Neural progenitor cell (in vitro differentiated cells): ENCODE data around the gene CETP. TPM values are rescaled to one million over a fixed set of nuclear protein-coding genes. Genes with fewer than 3 reads are reported as not detected.

Experiments
- DNase-seq: peaks from one replicate; pipeline ENCODE4 v3.0.0-alpha.2; 2016; ENCODE audit warnings: low spot score
- H2AFZ ChIP-seq: fragments of 200-600 bp; sonication (generic); replicated peaks from 2 replicates; pipeline ENCODE4 v1.6.1; 2016; ENCODE audit warnings: antibody characterized with exemption
- H3F3A ChIP-seq: fragments of 200-600 bp; sonication (generic); 2 replicates; pipeline ENCODE4 v1.6.1; 2016; ENCODE audit warnings: antibody characterized with exemption, low read depth
- H3K27ac ChIP-seq: fragments of 200-600 bp; sonication (generic); 2 replicates; pipeline ENCODE4 v1.5.1; 2016; ENCODE audit warnings: mild to moderate bottlenecking
- H3K27me3 ChIP-seq: fragments of 200-600 bp; sonication (generic); 2 replicates; pipeline ENCODE4 v1.6.1; 2016; ENCODE audit warnings: mild to moderate bottlenecking, moderate library complexity
- H3K36me3 ChIP-seq: fragments of 200-600 bp; sonication (generic); 2 replicates; pipeline ENCODE4 v1.5.1; 2016
- H3K4me1 ChIP-seq: fragments of 200-600 bp; sonication (generic); 2 replicates; pipeline ENCODE4 v1.6.1; 2016; ENCODE audit warnings: mixed run types
- H3K4me2 ChIP-seq: fragments of 200-600 bp; sonication (generic); 2 replicates; pipeline ENCODE4 v1.6.1; 2016
- H3K4me3 ChIP-seq: fragments of 200-600 bp; sonication (generic); 2 replicates; pipeline ENCODE4 v1.5.1; 2016
- H3K79me2 ChIP-seq: fragments of 200-600 bp; sonication (generic); 2 replicates; pipeline ENCODE4 v1.6.1; 2016; ENCODE audit warnings: low read depth
- H3K9ac ChIP-seq: fragments of 200-600 bp; sonication (generic); 2 replicates; pipeline ENCODE4 v1.6.1; 2016
- H3K9me3 ChIP-seq: fragments of 200-600 bp; sonication (generic); 2 replicates; pipeline ENCODE4 v1.5.1; 2016; ENCODE audit warnings: low read depth
- H4K20me1 ChIP-seq: fragments of 200-600 bp; sonication (generic); 2 replicates; pipeline ENCODE4 v1.6.1; 2016; ENCODE audit warnings: low read depth
- H3K27ac Mint-ChIP-seq: 3 replicates; pipeline ENCODE4 v1.8.0; 2021; ENCODE audit warnings: mixed read lengths
- H3K27me3 Mint-ChIP-seq: 2 replicates; pipeline ENCODE4 v1.8.0; 2022; ENCODE audit warnings: low read depth, mild to moderate bottlenecking, inconsistent platforms, moderate library complexity, mixed read lengths; ENCODE audit not compliant: insufficient read depth
- H3K36me3 Mint-ChIP-seq: 3 replicates; pipeline ENCODE4 v1.8.0; 2021; ENCODE audit warnings: mixed read lengths
- H3K4me1 Mint-ChIP-seq: 3 replicates; pipeline ENCODE4 v1.8.0; 2021; ENCODE audit warnings: mixed read lengths
- H3K4me3 Mint-ChIP-seq: 3 replicates; pipeline ENCODE4 v1.8.0; 2021; ENCODE audit warnings: mild to moderate bottlenecking, moderate library complexity, mixed read lengths
- H3K9me3 Mint-ChIP-seq: 3 replicates; pipeline ENCODE4 v1.8.0; 2020; ENCODE audit warnings: mixed read lengths
- EZH2 ChIP-seq: fragments of 200-600 bp; sonication (generic); IDR thresholded peaks from 2 replicates; pipeline ENCODE4 v1.6.1; 2017; ENCODE audit warnings: antibody characterized with exemption, mild to moderate bottlenecking, moderate library complexity
- EZH2phosphoT487 ChIP-seq: fragments of 200-600 bp; sonication (generic); IDR thresholded peaks from 2 replicates; pipeline ENCODE4 v1.6.1; 2017; ENCODE audit warnings: antibody characterized with exemption
- total RNA-seq: library from RNA; depleted of rRNA; stranded (reverse); fragments of >200 nt; gene quantifications from 2 replicates; pipeline ENCODE4 v1.2.3, GENCODE V29; 2015; ENCODE audit warnings: low replicate concordance
- TF ChIP-seq, protein P1 (sequence below): fragments of 200-600 bp; sonication (generic); IDR thresholded peaks from 2 replicates; pipeline ENCODE4 v1.5.1; 2017; ENCODE audit warnings: antibody characterized with exemption, mild to moderate bottlenecking

The CETP gene
- total RNA-seq, 1 donor from 2014 or later, result 0.28 TPM

DNA sequence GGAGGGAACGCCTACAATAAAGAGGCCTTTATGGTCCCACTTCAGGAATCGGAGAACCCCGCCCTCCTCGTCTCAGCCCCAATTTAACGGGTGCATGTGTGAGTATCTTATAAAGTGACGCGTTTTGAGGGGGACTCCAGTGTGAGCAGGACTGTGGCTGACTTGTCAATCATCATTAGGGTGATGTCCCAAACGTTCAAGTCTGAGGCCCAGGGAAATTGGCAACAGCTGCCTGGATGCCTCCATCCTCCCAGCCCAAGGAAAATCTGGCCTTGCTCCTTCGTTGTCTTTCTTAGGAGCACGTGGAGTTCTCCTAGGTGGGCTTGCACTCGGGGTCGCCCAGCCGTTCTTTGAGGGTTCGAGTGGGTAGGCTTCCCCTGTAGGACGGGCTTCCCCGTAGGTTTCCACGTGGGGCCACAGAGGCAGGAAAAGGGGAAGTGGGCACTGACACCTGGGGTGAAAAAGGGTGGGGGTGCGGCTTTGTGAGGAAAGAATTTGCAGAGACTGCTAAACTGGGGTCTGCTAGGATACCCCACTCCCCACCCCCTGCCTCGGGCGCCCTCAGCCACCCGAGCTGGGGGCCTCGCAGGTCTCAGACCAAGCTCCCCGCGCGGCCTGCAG, 30.4 kb upstream of the CETP start:
- peak overlapping the region; percentile 70 for H2AFZ ChIP-seq

DNA sequence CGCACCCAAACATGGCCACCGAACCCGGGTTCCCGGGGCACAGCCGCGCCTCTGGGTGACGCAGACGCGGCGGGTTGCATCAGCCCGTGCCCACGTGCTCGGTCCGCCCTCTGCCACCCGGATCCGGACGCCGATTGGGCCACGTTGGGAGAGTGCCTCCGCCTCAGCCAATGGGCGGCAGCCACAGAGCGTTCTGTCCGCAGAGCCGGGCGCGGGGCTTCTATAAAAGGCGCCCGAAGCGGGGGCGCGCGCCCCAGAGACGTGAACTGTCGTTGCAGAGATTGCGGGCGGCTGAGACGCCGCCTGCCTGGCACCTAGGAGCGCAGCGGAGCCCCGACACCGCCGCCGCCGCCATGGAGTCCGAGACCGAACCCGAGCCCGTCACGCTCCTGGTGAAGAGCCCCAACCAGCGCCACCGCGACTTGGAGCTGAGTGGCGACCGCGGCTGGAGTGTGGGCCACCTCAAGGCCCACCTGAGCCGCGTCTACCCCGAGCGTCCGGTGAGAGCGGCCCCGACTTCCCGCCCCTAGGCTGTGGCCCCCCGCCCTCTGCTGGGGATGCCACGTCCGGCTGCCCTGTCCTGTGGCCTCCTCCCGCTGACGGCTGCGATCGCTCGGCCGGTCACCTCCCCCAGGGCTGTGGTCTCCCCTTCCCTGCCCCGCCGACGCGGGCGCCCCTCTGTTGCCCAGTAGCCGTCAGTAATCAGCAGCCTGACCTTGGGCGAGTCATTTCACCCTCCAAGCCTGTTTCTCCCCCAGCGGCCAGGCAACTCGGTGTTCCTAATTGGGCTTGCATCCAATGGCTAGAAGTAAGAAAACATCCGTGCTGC, 29.6 kb upstream of the CETP start, which contains the start of gene HERPUD1:
Gene HERPUD1 (plus strand): TSS at position 251 of the 829 bp plus-strand sequence. CDS start 103 bp downstream, at position 354.
- H3K36me3 Mint-ChIP-seq, result peaks cover 7% of the 10 kb centered on the region

More for the DNA sequence above, 30.4 kb upstream of the CETP start:
- peak; percentile 49 for DNase-seq
- Histone ChIP-seq H3K4me2 (peak overlapping the region; percentile 92), H3K27ac (peak overlapping the region; percentile 47), H3K27me3 (no peaks in the 10 kb centered on the region), H3K36me3 (no peaks in the 10 kb centered on the region), H3K9ac (peak overlapping the region; percentile 96), H3K79me2 (peaks cover 28% of the 10 kb centered on the region), H3K4me3 (peak overlapping the region; percentile 95), H4K20me1 (peaks cover 12% of the 10 kb centered on the region), H3F3A (peaks cover 9% of the 10 kb centered on the region), H3K4me1 (peaks cover 26% of the 10 kb centered on the region), H3K9me3 (no peaks in the 10 kb centered on the region)
- Mint-ChIP-seq H3K4me1 (peaks cover 25% of the 10 kb centered on the region), H3K27me3 (no peaks in the 10 kb centered on the region), H3K36me3 (peaks cover 3% of the 10 kb centered on the region), H3K27ac (peak overlapping the region; percentile 87), H3K9me3 (no peaks in the 10 kb centered on the region), H3K4me3 (peak overlapping the region; percentile 98)
- TF ChIP-seq, protein P1, sequence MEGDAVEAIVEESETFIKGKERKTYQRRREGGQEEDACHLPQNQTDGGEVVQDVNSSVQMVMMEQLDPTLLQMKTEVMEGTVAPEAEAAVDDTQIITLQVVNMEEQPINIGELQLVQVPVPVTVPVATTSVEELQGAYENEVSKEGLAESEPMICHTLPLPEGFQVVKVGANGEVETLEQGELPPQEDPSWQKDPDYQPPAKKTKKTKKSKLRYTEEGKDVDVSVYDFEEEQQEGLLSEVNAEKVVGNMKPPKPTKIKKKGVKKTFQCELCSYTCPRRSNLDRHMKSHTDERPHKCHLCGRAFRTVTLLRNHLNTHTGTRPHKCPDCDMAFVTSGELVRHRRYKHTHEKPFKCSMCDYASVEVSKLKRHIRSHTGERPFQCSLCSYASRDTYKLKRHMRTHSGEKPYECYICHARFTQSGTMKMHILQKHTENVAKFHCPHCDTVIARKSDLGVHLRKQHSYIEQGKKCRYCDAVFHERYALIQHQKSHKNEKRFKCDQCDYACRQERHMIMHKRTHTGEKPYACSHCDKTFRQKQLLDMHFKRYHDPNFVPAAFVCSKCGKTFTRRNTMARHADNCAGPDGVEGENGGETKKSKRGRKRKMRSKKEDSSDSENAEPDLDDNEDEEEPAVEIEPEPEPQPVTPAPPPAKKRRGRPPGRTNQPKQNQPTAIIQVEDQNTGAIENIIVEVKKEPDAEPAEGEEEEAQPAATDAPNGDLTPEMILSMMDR, result no peak
- TF ChIP-seq EZH2phosphoT487 (no peak), EZH2 (no peak)

DNA sequence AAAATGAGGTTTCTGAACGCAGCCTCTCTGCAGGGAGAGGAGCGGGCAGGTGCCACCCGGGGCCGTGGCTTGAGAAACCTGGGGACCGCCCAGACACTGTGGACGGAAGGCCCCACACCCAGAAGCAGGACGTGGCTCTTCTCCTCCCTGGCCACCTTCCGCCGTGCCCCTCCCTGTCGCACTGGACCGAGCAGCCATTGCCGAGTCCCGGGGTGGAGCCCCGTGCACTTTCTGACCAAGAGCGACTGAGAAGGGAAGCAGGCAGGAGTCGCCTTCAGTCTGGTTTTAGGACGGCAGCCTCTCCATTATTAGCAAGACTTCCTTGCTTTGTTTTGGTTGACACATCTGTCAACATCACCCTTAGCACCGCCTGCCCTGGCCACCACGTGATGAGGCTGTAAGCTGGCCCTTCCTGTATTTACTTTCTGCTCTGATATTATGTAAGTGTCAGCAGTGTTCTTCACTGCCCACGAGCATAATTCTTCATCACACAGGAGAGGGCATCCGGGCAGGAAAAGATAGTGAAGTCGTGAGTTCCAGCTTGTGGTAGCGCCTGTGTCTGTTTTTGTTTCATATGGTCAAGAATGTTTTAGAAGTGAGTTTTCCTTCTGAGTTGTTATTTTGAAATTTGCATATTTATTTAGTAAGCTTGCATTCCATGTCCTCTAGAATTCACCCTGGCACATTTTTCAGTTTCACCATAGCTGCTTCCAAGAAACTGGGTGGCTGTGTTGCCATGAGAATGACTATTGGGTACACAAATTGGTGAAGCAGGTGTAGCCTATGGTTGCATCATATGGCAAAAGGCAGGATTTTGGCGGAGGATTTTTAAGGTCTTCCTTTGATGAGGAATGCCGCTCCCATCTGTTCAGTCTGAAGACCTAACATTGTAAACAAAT, 28.8 kb upstream of the CETP start:
- Histone ChIP-seq H3K9ac (peak overlapping the region; percentile 96), H3K79me2 (peaks cover 28% of the 10 kb centered on the region), H4K20me1 (peaks cover 12% of the 10 kb centered on the region), H3K36me3 (no peaks in the 10 kb centered on the region), H3K4me2 (peak overlapping the region; percentile 92), H3K4me1 (peaks cover 26% of the 10 kb centered on the region), H3K27me3 (no peaks in the 10 kb centered on the region), H3K9me3 (no peaks in the 10 kb centered on the region), H2AFZ (peak overlapping the region; percentile 85), H3K4me3 (peak overlapping the region; percentile 95), H3F3A (peaks cover 9% of the 10 kb centered on the region), H3K27ac (peak overlapping the region; percentile 92)
- peak overlapping the region; percentile 98 for H3K4me3 Mint-ChIP-seq
- peaks cover 12% of the 10 kb centered on the region for H3K36me3 Mint-ChIP-seq
- H3K9me3 Mint-ChIP-seq, result no peaks in the 10 kb centered on the region
- peak; percentile 69 for DNase-seq
- H3K27me3 Mint-ChIP-seq, result no peaks in the 10 kb centered on the region
- peaks cover 25% of the 10 kb centered on the region for H3K4me1 Mint-ChIP-seq
- peak; percentile 14 for TF ChIP-seq EZH2phosphoT487
- TF ChIP-seq EZH2, result no peak
- TF ChIP-seq, protein P1, result no peak
- peak overlapping the region; percentile 90 for H3K27ac Mint-ChIP-seq

More for the DNA sequence above, 29.6 kb upstream of the CETP start, which contains the start of gene HERPUD1:
- H3K9ac ChIP-seq, result peak within 1 kb of the TSS; percentile 96
- peak within 1 kb of the TSS; percentile 92 for H3K27ac ChIP-seq
- H3K4me2 ChIP-seq, result peak within 1 kb of the TSS; percentile 92
- H3K4me1 Mint-ChIP-seq, result peaks cover 25% of the 10 kb centered on the region
- peaks cover 26% of the 10 kb centered on the region for H3K4me1 ChIP-seq
- no peaks in the 10 kb centered on the region for H3K27me3 Mint-ChIP-seq
- peak within 1 kb of the TSS; percentile 90 for H3K27ac Mint-ChIP-seq
- no peaks in the 10 kb centered on the region for H3K27me3 ChIP-seq
- peaks cover 9% of the 10 kb centered on the region for H3F3A ChIP-seq
- H4K20me1 ChIP-seq, result peaks cover 12% of the 10 kb centered on the region
- H3K4me3 ChIP-seq, result peak within 1 kb of the TSS; percentile 95
- peak; percentile 98 for DNase-seq
- H3K9me3 Mint-ChIP-seq, result no peaks in the 10 kb centered on the region
- H3K4me3 Mint-ChIP-seq, result peak within 1 kb of the TSS; percentile 98
- no peaks in the 10 kb centered on the region for H3K9me3 ChIP-seq
- H3K79me2 ChIP-seq, result peaks cover 28% of the 10 kb centered on the region
- peak within 1 kb of the TSS; percentile 85 for H2AFZ ChIP-seq
- no peak for TF ChIP-seq EZH2
- no peak for TF ChIP-seq EZH2phosphoT487
- TF ChIP-seq, protein P1, result peak; percentile 10
- H3K36me3 ChIP-seq, result no peaks in the 10 kb centered on the region
